GM11168 (cell line): ENCODE results near the gene MLH3.

Experiments used
- in situ Hi-C: fragments of 300-500 bp; cut with MboI; formaldehyde crosslinking; loops from one replicate; pipeline ENCODE4 v1.12.0; 2022; ENCODE audit warnings: low sequenced_read_pairs; ENCODE audit not compliant: unreplicated experiment

Gene MLH3

DNA sequence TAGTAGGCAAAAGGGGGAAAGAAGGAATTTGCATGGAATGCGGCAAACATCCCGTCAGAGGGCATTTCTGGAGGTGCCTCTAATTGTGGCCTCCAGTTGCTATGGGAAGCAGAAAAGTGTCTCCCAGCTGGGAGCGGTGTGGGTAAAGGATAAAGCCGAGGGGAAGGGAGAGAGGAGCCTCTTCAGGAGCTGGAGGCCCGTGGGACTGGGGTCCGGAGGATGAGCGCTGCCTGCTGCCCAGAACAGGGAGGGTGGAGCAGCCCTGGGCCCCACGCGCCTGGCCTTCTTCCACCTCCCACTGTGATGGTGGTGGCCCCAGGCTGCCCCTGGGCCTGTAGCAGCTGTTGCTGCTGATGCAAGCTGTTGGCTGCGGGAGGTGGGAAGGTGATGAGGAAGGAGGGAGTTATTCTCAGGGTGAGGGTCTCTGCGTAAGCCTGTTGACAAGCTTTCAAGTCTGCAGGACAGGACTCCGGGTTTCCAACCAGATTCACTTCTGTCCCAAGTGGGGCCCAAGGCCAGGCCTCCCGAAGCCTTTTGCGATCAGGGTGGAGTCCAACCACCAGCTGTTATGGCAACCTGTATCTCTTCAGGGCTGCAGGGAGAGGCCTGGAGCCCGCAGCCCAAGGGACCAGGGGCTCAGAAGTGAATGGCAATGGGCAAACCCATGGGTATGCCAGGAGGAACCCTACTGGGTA lies 76.8 kb downstream of the MLH3 start:
- in situ Hi-C loops = no loop called here

DNA sequence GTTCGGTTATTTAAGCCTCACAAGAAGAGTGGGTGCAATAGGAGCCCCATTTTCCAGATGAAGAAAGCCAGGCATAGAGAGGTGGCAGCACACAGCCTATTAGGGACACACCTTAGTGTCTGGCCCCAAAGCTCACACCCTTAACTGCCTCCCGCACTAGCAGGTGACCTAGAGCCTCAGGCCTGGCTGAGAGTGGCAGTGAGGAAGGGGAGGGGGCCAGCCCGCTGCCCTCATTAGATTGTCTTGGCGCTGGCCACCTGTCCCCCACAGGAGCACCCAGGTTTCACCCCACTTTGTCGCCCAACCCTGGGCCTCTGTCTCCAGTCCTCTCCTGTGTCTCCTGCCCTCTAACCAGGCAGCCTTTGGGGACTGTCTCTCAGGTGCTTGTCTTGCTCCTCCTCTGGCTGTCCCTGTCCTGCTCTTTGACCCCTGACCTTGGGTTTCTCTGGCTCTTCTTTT lies 77.3 kb downstream of the MLH3 start:
- in situ Hi-C loops = no loop called here

DNA sequence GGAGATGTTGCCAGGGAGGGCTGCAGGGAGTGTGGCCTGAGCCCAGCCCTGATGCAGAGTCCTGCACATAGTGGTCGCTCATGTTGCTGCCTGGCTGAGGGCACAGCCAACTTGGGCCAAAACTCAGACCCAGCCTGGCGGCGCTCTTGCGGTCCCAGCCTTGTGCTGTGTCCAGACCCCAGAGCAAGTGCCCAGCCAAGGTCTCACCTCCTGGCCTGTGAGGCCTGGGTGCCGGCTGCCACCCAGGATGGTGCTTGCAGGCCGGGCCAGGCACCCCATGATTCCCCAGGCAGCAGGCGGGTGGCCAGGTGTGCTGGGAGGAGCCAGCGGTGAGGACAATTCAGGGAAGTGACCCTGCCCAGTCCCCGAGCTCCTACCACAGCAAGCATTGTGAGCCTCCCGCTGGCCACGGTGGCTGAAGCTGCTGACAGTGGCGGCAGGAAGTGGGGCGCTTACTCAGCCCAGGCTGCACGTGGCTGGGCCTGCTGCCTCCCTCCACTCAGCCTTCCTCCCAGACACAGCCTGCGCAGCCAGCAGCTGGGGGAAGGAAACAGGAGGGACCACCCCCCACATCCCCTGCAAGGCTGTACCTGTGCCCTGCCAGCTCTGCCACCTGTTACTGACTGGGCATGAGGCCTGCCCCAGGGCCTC lies 78.1 kb downstream of the MLH3 start:
- in situ Hi-C loops = no loop called here

DNA sequence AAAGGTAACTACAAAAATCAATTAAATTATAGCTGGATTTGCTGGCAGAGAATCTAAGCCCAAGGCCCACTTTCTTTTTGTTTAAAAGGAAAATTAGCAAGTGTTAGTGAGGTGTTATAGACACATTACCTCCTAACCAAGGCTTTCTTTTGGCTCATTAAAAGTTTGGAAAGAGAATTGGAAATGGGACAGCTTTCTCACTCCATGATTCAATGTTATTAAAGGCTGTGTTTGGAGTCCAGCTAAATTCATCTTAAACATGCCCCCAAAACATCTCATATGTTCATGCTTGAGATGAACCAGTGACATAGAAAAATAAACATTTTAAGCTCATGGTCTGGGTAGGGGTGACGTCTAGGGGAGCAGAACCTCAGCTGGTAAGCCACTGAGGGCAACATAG lies 82.5 kb downstream of the MLH3 start:
- in situ Hi-C loops = no loop called here

DNA sequence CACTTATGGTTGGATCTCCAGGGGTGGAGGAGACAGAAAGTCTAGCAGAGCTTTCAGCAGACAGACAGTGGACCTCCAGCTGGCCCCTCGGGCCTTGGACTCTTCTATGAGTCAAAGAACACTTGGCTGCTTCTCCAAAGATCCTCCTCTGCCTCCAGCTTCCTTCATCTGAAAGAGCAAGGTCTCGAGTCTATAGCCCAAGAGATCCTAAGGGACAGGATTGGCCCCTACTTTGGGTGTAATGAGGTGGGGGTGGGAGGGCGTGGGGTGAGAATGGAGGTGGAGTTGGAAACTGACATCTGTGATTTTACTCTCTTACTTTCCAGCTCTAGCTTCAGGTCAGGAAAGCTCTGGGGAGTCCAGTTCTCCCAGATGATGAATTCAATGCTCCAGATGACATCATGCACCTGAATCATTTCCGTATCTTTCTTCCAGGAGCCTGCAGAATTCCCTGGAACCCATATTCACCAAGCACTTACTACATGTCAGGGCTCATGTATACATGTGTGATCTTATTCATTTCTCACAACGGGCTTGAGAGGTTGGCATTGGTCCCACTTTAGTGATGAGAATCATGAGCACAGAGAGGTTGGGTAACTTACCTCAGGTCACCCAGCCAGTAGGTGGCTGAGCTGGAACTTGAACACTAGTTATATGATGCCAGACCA lies 85.6 kb downstream of the MLH3 start:
- in situ Hi-C loops = no loop called here

DNA sequence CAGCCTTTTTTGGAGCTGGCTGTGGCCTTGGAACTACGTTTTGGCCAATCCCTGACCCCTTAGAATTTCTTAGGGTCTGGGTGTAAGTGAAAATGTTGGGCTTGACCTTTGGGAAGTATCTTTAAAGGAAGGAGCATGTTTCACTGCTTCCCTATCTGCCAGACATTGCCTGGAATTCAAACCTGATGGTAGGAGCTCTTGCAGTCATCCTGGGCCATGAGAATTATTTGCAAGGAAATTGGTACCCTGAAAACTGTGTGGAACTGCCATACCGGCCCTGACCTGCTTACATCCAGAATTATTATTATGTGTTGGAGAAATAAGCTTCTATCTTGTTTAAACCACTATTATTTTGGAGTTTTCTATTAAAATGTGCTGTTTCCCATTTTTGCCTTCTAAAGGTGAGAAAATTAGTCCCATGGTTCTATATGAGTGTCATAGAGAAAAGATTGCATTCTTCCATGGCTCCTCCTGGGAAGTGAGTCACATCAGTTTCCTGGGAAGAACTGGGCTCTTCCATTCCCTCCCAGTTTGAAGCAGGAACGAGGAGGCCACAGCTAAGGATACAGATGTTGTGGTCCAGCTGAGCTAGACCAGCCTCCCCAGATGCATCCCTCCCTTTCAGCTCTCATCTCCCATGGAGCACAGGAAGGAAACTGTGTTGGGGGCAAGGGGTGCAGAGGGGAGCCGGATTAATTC lies 86.3 kb downstream of the MLH3 start:
- in situ Hi-C loops = no loop called here
